SK-N-SH treated with all-trans-retinoic acid at 6 μM for 48 hours (cell line): ENCODE results near the gene NME8.
A peak's percentile ranks its signal among the peaks of the same experiment; 100 is the strongest.

Experiments used
- ATAC-seq: fragments of 200-7000 bp; cut with Tn5 transposase; 3 replicates; pipeline ENCODE4 v1.9.1; 2020; ENCODE audit warnings: mild to moderate bottlenecking, moderate library complexity
- ARNTL ChIP-seq: fragments of 450-650 bp; formaldehyde crosslinking; IDR thresholded peaks from 2 replicates; pipeline ENCODE4 v1.5.0; 2020; ENCODE audit warnings: low read depth, mild to moderate bottlenecking, moderate library complexity, borderline replicate concordance
- BACH2 ChIP-seq: fragments of 250-450 bp; sonication (Bioruptor Pico); IDR thresholded peaks from 2 replicates; pipeline ENCODE4 v1.9.0; 2021; ENCODE audit warnings: mild to moderate bottlenecking, borderline replicate concordance
- CREB5 ChIP-seq: fragments of 250-450 bp; sonication (Bioruptor Pico); IDR thresholded peaks from 2 replicates; pipeline ENCODE4 v1.5.1; 2020; ENCODE audit warnings: low read depth, mild to moderate bottlenecking, moderate library complexity
- CSDC2 ChIP-seq: fragments of 250-450 bp; sonication (Bioruptor Pico); IDR thresholded peaks from 2 replicates; pipeline ENCODE4 v1.5.0; 2020; ENCODE audit warnings: mild to moderate bottlenecking, moderate library complexity
- ISL1 ChIP-seq: fragments of 250-450 bp; sonication (Bioruptor Pico); IDR thresholded peaks from 2 replicates; pipeline ENCODE4 v2.1.2; 2022; ENCODE audit warnings: mild to moderate bottlenecking, moderate library complexity
- OSR1 ChIP-seq: fragments of 250-450 bp; sonication (Bioruptor Pico); IDR thresholded peaks from 2 replicates; pipeline ENCODE4 v1.8.0; 2022; ENCODE audit warnings: moderate library complexity, mild to moderate bottlenecking, inconsistent platforms
- PATZ1 ChIP-seq: fragments of 250-450 bp; sonication (Bioruptor Pico); IDR thresholded peaks from 2 replicates; pipeline ENCODE4 v1.8.0; 2020; ENCODE audit warnings: mild to moderate bottlenecking, moderate library complexity, borderline replicate concordance
- POU6F1 ChIP-seq: fragments of 250-450 bp; sonication (Bioruptor Pico); IDR thresholded peaks from 2 replicates; pipeline ENCODE4 v1.8.0; 2021; ENCODE audit warnings: low read depth, mild to moderate bottlenecking, moderate library complexity, borderline replicate concordance
- PPARA ChIP-seq: fragments of 250-450 bp; sonication (Bioruptor Pico); IDR thresholded peaks from 2 replicates; pipeline ENCODE4 v1.5.0; 2020; ENCODE audit warnings: mild to moderate bottlenecking, borderline replicate concordance
- RARB ChIP-seq: fragments of 250-450 bp; sonication (Bioruptor Pico); IDR thresholded peaks from 2 replicates; pipeline ENCODE4 v1.8.0; 2021; ENCODE audit warnings: mild to moderate bottlenecking, moderate library complexity
- SNAI2 ChIP-seq: fragments of 250-450 bp; sonication (Bioruptor Pico); IDR thresholded peaks from 2 replicates; pipeline ENCODE4 v1.5.0; 2020; ENCODE audit warnings: mild to moderate bottlenecking, moderate library complexity
- TCF4 ChIP-seq: fragments of 250-450 bp; sonication (Bioruptor Pico); IDR thresholded peaks from 2 replicates; pipeline ENCODE4 v1.8.0; 2021; ENCODE audit warnings: mild to moderate bottlenecking, moderate library complexity, borderline replicate concordance
- TOX ChIP-seq: fragments of 250-450 bp; sonication (Bioruptor Pico); IDR thresholded peaks from 2 replicates; pipeline ENCODE4 v1.8.0; 2021; ENCODE audit warnings: mild to moderate bottlenecking, moderate library complexity, borderline replicate concordance
- TSHZ2 ChIP-seq: fragments of 250-450 bp; sonication (Bioruptor Pico); IDR thresholded peaks from 2 replicates; pipeline ENCODE4 v1.5.0; 2020; ENCODE audit warnings: mild to moderate bottlenecking, moderate library complexity
- ZFP3 ChIP-seq: fragments of 250-450 bp; sonication (Bioruptor Pico); IDR thresholded peaks from 2 replicates; pipeline ENCODE4 v1.5.0; 2020; ENCODE audit warnings: mild to moderate bottlenecking, moderate library complexity
- ZFP30 ChIP-seq: fragments of 450-650 bp; formaldehyde crosslinking; IDR thresholded peaks from 2 replicates; pipeline ENCODE4 v1.5.0; 2022; ENCODE audit warnings: mild to moderate bottlenecking, moderate library complexity
- ZNF70 ChIP-seq: fragments of 450-650 bp; formaldehyde crosslinking; IDR thresholded peaks from 2 replicates; pipeline ENCODE4 v1.5.0; 2020; ENCODE audit warnings: mild to moderate bottlenecking, moderate library complexity

The NME8 gene

GRCh38 chr7:37918526-37918925 lies 70.1 kb downstream of the NME8 start:
- no peak for ATAC-seq
- TF ChIP-seq ZNF70 (CRISPR knock-in tag), result no peak
- no peak for TF ChIP-seq PATZ1 (CRISPR knock-in tag)
- TF ChIP-seq RARB (CRISPR knock-in tag), result no peak
- TF ChIP-seq POU6F1 (CRISPR knock-in tag), result no peak
- TF ChIP-seq TSHZ2 (CRISPR knock-in tag), result no peak
- TF ChIP-seq, all 23 proteins: peak for 0

- ATAC-seq, result peak; percentile 78
- TF ChIP-seq ZFP30 (CRISPR knock-in tag) (peak; percentile 20; the same call in 1 of the 2 replicates), BACH2 (CRISPR knock-in tag) (no peak)
These were observed 72.0 kb downstream of the NME8 start, which contains the start of gene EPDR1 for GRCh38 chr7:37920305-37920848. EPDR1 (plus strand) TSS chr7:37920640; CDS start chr7:37920940, 300 bp downstream.

GRCh38 chr7:37920849-37921805 lies 72.7 kb downstream of the NME8 start:
- peak; percentile 82 for ATAC-seq
- TF ChIP-seq POU6F1 (CRISPR knock-in tag) (no peak), OSR1 (CRISPR knock-in tag) (no peak), CSDC2 (CRISPR knock-in tag) (0 out of 2 replicates have a peak, but pooled peaks have one; percentile 36), TOX (no peak), ISL1 (no peak), SNAI2 (CRISPR knock-in tag) (0 out of 2 replicates have a peak, but pooled peaks have one; percentile 65), BACH2 (CRISPR knock-in tag) (no peak), CREB5 (CRISPR knock-in tag) (no peak)

- ATAC-seq, result no peak
- TF ChIP-seq TCF4 (CRISPR knock-in tag) (no peak), TOX (no peak), ARNTL (CRISPR knock-in tag) (no peak), PPARA (CRISPR knock-in tag) (no peak), BACH2 (CRISPR knock-in tag) (no peak), POU6F1 (CRISPR knock-in tag) (no peak), TSHZ2 (CRISPR knock-in tag) (no peak), OSR1 (CRISPR knock-in tag) (no peak), SNAI2 (CRISPR knock-in tag) (no peak), ZFP3 (CRISPR knock-in tag) (no peak)
These were observed 73.5 kb downstream of the NME8 start for GRCh38 chr7:37921876-37922275.
